Renal pelvis (tissue), 4 donors: ENCODE data around the gene NOG. TPM values are rescaled to one million over a fixed set of nuclear protein-coding genes. Genes with fewer than 3 reads are reported as not detected.

Experiments
- DNase-seq: peaks from one replicate; pipeline ENCODE4 v3.0.0-alpha.2; 2013
- polyA plus RNA-seq, 3 donors: library from polyadenylated mRNA; unstranded; fragments of 120-200 nt; gene quantifications; one replicate each; pipeline ENCODE4 v1.2.1, GENCODE V29; 2013; ENCODE audit not compliant: insufficient read length in 3 of 3

Gene NOG
- polyA plus RNA-seq, 3 donors = 1.1 to 1.7 (median 1.4) TPM

- DNase-seq = no peak
Measured at GRCh38 chr17:56595831-56596690, 2.6 kb downstream of the NOG start.

- DNase-seq = peak; percentile 29
Measured at GRCh38 chr17:56596691-56597494, 3.4 kb downstream of the NOG start.

GRCh38 chr17:56597495-56597990, 4.0 kb downstream of the NOG start:
- DNase-seq = peak; percentile 61

GRCh38 chr17:56598466-56598865, 5.0 kb downstream of the NOG start:
- DNase-seq = no peak

GRCh38 chr17:56599088-56599487, 5.6 kb downstream of the NOG start:
- no peak for DNase-seq

GRCh38 chr17:56599566-56599965, 6.1 kb downstream of the NOG start:
- no peak for DNase-seq

- DNase-seq = no peak
Measured at GRCh38 chr17:56600256-56600655, 6.8 kb downstream of the NOG start.

GRCh38 chr17:56601591-56601990, 8.1 kb downstream of the NOG start:
- DNase-seq = no peak

GRCh38 chr17:56602292-56603130, 9.0 kb downstream of the NOG start:
- DNase-seq = no peak

- no peak for DNase-seq
Measured at GRCh38 chr17:56603486-56604238, 10.2 kb downstream of the NOG start.

GRCh38 chr17:56604691-56605290, 11.3 kb downstream of the NOG start:
- no peak for DNase-seq

GRCh38 chr17:56608944-56609343, 15.4 kb downstream of the NOG start:
- no peak for DNase-seq

- no peak for DNase-seq
Measured at GRCh38 chr17:56610321-56610720, 16.8 kb downstream of the NOG start.

- no peak for DNase-seq
Measured at GRCh38 chr17:56613131-56613530, 19.6 kb downstream of the NOG start.

GRCh38 chr17:56614522-56614921, 21.0 kb downstream of the NOG start:
- DNase-seq = no peak

GRCh38 chr17:56616239-56616638, 22.7 kb downstream of the NOG start:
- DNase-seq = no peak

- DNase-seq = no peak
Measured at GRCh38 chr17:56623383-56623782, 29.9 kb downstream of the NOG start.

- DNase-seq = no peak
Measured at GRCh38 chr17:56624309-56624708, 30.8 kb downstream of the NOG start.

- DNase-seq = no peak
Measured at GRCh38 chr17:56624912-56625311, 31.4 kb downstream of the NOG start.

GRCh38 chr17:56629531-56630075, 36.1 kb downstream of the NOG start:
- DNase-seq = peak; percentile 14
